WI38 (cell line): Measurements from ENCODE around the gene GPR137C.

Experiments
- H3K4me3 ChIP-seq: 2 replicates; pipeline ENCODE4 v1.5.1; 2011; ENCODE audit warnings: low read depth, mild to moderate bottlenecking, control low read depth, low read length
- CTCF ChIP-seq: IDR thresholded peaks from 2 replicates; pipeline ENCODE4 v1.5.1; 2012; ENCODE audit warnings: low read depth, mild to moderate bottlenecking, control low read depth, low read length

The GPR137C gene

DNA sequence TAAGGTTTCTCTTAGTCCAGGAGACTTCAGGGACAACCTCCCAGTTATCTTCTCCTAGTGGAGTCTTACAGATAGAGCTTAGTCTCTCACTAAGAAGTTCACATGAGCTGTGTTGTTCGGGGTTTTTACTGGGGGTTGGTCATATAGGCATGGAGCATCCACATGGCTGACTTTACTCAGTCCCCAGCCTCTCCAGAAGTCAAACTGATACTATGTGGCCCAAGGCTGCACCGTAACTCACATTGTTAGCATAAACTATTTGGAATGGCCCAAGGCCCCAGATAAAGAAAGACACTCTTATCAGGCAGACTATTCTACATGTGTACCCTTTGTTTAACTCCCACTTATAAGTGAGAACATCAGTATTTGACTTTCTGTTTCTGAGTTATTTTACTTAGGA lies 23.2 kb downstream of the GPR137C start:
- H3K4me3 ChIP-seq: no peak overlapping the region
- no peak for TF ChIP-seq CTCF

DNA sequence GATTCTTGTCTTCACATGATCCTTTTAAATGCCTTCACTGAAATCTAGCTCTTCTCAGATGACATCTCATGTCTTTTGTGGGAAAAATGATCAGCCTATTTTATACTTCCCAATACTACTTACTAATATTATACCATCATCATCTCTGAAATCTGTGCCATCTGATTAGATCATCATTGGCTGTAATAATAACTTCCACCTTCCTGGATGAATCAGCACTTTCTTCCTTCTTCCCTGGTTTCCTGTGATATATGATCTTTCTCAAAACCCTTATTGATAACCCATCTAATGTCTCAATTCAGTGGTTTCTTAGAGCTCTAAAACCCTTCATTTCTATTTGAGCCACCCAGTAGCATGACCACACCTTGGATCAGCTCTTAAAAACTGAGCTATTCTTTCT lies 30.9 kb downstream of the GPR137C start:
- H3K4me3 ChIP-seq: no peak overlapping the region
- no peak for TF ChIP-seq CTCF

GRCh38 chr14:52589646-52590045 lies 37.0 kb downstream of the GPR137C start:
- H3K4me3 ChIP-seq: no peak overlapping the region
- no peak for TF ChIP-seq CTCF

DNA sequence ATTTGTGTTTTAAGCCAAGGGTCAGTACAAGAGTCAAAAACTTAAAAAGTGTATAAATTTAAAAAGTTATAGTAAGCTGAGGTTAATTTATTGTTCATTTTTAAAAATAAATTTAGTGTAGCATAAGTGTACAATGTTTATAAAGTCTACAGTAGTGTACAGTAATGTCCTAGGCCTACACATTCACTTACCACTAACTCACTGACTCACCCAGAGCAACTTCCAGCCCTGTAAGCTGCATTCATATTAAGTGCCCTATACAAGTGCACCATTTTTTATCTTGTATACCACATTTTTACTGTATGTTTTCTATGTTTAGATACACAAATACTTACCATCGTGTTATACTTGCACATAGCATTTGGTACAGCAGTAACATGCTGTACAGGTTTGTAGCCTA lies 37.7 kb downstream of the GPR137C start:
- H3K4me3 ChIP-seq: no peak overlapping the region
- TF ChIP-seq CTCF: no peak

- TF ChIP-seq CTCF: no peak
These were observed 43.7 kb downstream of the GPR137C start for GRCh38 chr14:52596320-52596719.

DNA sequence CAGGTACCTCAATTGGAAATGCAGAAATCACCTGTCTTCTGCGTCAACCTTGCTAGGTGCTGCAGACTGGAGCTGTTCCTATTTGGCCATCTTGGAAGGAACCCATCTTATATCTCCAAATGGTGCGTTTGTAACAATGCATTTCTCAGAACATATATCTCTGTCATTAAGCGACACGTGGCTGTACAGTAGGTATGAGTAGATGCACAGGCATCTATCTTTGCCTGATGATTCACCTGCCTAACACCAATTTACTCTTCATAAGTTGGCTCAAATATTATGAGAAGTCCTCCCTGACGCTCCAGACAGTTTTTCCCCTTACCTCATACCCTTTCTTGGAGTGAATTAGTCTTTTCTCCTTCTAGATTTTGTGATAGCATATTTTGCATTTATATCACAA lies 44.2 kb downstream of the GPR137C start:
- no peak for TF ChIP-seq CTCF
- H3K4me3 ChIP-seq: no peak overlapping the region

More at GRCh38 chr14:52596320-52596719, 43.7 kb downstream of the GPR137C start:
- no peak overlapping the region for H3K4me3 ChIP-seq

GRCh38 chr14:52598568-52598967 lies 45.9 kb downstream of the GPR137C start:
- no peak overlapping the region for H3K4me3 ChIP-seq
- no peak for TF ChIP-seq CTCF
